ENCODE measurements around the gene C14orf132.

DNA sequence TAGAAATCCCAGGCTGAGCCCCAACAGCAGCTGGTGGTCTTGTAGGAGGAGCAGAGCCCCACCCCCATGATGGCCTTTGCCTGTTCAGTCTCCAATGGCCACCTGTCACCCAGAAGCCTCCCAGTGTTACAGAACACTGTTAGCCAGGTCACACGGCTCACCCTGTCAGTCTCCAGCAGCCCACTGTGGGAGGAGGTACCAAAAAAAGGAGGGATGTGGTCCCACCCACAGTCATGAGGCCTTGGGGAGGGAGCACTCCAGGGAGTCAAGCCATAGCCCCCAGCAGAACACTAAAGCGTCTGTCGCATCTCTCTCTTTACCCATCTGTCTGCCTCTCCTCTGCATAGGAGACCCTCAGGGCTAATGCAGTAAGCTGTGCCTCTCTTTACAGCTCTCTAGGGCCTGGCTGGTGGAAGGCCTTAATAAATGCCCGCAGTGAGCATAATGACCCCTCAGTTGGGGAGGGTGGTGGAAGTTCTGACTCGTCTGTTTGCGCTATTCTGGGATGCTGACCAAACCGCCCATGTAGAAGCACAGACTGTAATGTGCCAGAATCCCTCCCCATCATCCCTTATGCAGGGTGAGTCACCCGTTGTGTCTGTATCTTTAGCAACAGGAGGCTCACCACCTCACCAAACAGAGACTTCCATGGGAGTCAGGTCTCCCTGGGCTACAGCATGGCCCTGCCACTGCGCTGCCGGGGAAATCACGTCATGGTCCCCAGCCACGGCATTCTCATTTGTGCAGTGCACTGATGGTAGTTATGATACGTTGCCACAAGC lies 14.6 kb downstream of the C14orf132 start:
- TF ChIP-seq, protein P1, sequence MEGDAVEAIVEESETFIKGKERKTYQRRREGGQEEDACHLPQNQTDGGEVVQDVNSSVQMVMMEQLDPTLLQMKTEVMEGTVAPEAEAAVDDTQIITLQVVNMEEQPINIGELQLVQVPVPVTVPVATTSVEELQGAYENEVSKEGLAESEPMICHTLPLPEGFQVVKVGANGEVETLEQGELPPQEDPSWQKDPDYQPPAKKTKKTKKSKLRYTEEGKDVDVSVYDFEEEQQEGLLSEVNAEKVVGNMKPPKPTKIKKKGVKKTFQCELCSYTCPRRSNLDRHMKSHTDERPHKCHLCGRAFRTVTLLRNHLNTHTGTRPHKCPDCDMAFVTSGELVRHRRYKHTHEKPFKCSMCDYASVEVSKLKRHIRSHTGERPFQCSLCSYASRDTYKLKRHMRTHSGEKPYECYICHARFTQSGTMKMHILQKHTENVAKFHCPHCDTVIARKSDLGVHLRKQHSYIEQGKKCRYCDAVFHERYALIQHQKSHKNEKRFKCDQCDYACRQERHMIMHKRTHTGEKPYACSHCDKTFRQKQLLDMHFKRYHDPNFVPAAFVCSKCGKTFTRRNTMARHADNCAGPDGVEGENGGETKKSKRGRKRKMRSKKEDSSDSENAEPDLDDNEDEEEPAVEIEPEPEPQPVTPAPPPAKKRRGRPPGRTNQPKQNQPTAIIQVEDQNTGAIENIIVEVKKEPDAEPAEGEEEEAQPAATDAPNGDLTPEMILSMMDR (IDR thresholded peaks at IDR 0.05) = no peak
- TF ChIP-seq EP300 (IDR thresholded peaks at IDR 0.05) (peak; percentile 84), POLR2A (IDR thresholded peaks at IDR 0.05; ENCODE audit: low read depth) (no peak)

All from esophagus muscularis mucosa (tissue), 4 donors.